ENCODE measurements around the gene LUZP4. TPM values are rescaled to one million over a fixed set of nuclear protein-coding genes. Genes with fewer than 3 reads are reported as not detected.
"Not testable (repeated sequence)": the region's sequence is repeated elsewhere in the genome, so short reads cannot be mapped to it uniquely, and the experiment has no call there.

The LUZP4 gene
- total RNA-seq, 1 experiment from 2014 or later: not detected

GRCh38 chrX:115344885-115345614, 55.5 kb downstream of the LUZP4 start:
- intact Hi-C loops (cut with micrococcal nuclease; ENCODE audit: unreplicated experiment): no loop called here
- TF ChIP-seq CTCF (IDR thresholded peaks at IDR 0.05; ENCODE audit: unreplicated experiment): no peak
- Mint-ChIP-seq H3K27me3 (ENCODE audit: unreplicated experiment) (no peaks in the 10 kb centered on the region), H3K4me3 (ENCODE audit: low read depth, unreplicated experiment) (no peak overlapping the region), H3K27ac (ENCODE audit: unreplicated experiment) (peak overlapping the region; percentile 54), H3K36me3 (ENCODE audit: insufficient read depth, unreplicated experiment) (no peaks in the 10 kb centered on the region), H3K9me3 (ENCODE audit: low read depth, unreplicated experiment) (peaks cover 2% of the 10 kb centered on the region), H3K4me1 (ENCODE audit: low read depth, unreplicated experiment) (peaks cover 11% of the 10 kb centered on the region)
- CTCF ChIA-PET: interaction anchor here (0.6 to 1.3 kb wide), 4 partner anchors 9 to 298 kb away, joined by 3 to 4 read pairs (median 3); partner anchors contain the start of gene PLS3
- no TSS peak for BruUV-seq (replicated peaks)
- peak; percentile 80 for DNase-seq

GRCh38 chrX:115345615-115346014, 56.1 kb downstream of the LUZP4 start:
- BruUV-seq (replicated peaks): no TSS peak
- Mint-ChIP-seq H3K36me3 (ENCODE audit: insufficient read depth, unreplicated experiment) (no peaks in the 10 kb centered on the region), H3K4me3 (ENCODE audit: low read depth, unreplicated experiment) (no peak overlapping the region), H3K9me3 (ENCODE audit: low read depth, unreplicated experiment) (peaks cover 2% of the 10 kb centered on the region), H3K27ac (ENCODE audit: unreplicated experiment) (no peak overlapping the region), H3K4me1 (ENCODE audit: low read depth, unreplicated experiment) (peaks cover 11% of the 10 kb centered on the region), H3K27me3 (ENCODE audit: unreplicated experiment) (no peaks in the 10 kb centered on the region)
- TF ChIP-seq CTCF (IDR thresholded peaks at IDR 0.05; ENCODE audit: unreplicated experiment): no peak
- no peak for DNase-seq
- intact Hi-C loops (cut with micrococcal nuclease; ENCODE audit: unreplicated experiment): no loop called here
- CTCF ChIA-PET: interaction anchor here (0.9 to 1.3 kb wide), 3 partner anchors 9 to 297 kb away, joined by 3 to 4 read pairs (median 3); partner anchors contain the start of gene PLS3

- H3K4me3 Mint-ChIP-seq (ENCODE audit: low read depth, unreplicated experiment); H3K36me3 Mint-ChIP-seq (ENCODE audit: insufficient read depth, unreplicated experiment); H3K27ac Mint-ChIP-seq (ENCODE audit: unreplicated experiment); H3K27me3 Mint-ChIP-seq (ENCODE audit: unreplicated experiment); intact Hi-C loops (cut with micrococcal nuclease; ENCODE audit: unreplicated experiment); BruUV-seq (replicated peaks); CTCF ChIA-PET; H3K9me3 Mint-ChIP-seq (ENCODE audit: low read depth, unreplicated experiment); DNase-seq: not testable (repeated sequence)
- H3K4me1 Mint-ChIP-seq (ENCODE audit: low read depth, unreplicated experiment): peaks cover 11% of the 10 kb centered on the region
These were observed 57.2 kb downstream of the LUZP4 start for GRCh38 chrX:115346738-115347137.

GRCh38 chrX:115348446-115349225, 59.1 kb downstream of the LUZP4 start:
- CTCF ChIA-PET: no interaction called here
- Mint-ChIP-seq H3K27ac (ENCODE audit: unreplicated experiment) (no peak overlapping the region), H3K4me3 (ENCODE audit: low read depth, unreplicated experiment) (no peak overlapping the region), H3K36me3 (ENCODE audit: insufficient read depth, unreplicated experiment) (no peaks in the 10 kb centered on the region), H3K4me1 (ENCODE audit: low read depth, unreplicated experiment) (peaks cover 11% of the 10 kb centered on the region), H3K9me3 (ENCODE audit: low read depth, unreplicated experiment) (peaks cover 2% of the 10 kb centered on the region), H3K27me3 (ENCODE audit: unreplicated experiment) (no peaks in the 10 kb centered on the region)
- intact Hi-C loops (cut with micrococcal nuclease; ENCODE audit: unreplicated experiment): no loop called here
- BruUV-seq (replicated peaks): no TSS peak
- DNase-seq: no peak
- TF ChIP-seq CTCF (IDR thresholded peaks at IDR 0.05; ENCODE audit: unreplicated experiment): no peak
